GM11168 (cell line): ENCODE measurements around the gene NHLH2.

Experiments
- in situ Hi-C: fragments of 300-500 bp; cut with MboI; formaldehyde crosslinking; loops from one replicate; pipeline ENCODE4 v1.12.0; 2022; ENCODE audit warnings: low sequenced_read_pairs; ENCODE audit not compliant: unreplicated experiment

Gene NHLH2

DNA sequence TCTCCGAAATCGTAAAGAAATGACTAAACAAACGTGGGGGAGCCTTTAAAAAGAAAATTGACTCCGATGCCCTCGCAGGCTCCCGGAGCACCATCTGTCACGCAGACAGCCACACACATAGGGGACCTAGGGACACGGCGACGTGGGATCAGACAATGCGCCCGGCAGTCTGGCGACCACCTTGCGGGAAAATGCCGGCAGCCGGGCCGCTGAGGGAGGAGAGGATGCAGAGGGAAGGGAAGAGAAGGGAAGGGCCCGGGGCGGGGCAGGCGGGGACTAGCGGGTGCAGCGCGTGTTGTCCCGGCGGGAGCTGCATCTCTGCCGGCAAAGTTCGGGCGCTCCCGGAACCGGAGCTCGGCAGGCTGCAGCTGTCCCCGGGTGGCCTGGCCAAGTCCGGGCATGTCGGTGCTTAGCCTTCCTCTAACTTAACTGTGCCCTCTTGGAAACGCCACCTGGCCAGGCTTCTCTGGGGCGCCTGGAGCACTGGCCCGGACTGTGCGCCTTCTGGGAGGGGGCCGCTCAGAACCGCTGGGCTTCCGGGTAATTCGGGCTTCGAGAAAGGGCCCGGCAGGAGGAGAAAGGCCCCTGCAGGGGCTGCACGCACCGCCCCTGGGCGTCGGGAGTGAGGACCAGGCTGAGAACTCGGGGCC lies 1.8 kb downstream of the NHLH2 start:
- in situ Hi-C loops: no loop called here

DNA sequence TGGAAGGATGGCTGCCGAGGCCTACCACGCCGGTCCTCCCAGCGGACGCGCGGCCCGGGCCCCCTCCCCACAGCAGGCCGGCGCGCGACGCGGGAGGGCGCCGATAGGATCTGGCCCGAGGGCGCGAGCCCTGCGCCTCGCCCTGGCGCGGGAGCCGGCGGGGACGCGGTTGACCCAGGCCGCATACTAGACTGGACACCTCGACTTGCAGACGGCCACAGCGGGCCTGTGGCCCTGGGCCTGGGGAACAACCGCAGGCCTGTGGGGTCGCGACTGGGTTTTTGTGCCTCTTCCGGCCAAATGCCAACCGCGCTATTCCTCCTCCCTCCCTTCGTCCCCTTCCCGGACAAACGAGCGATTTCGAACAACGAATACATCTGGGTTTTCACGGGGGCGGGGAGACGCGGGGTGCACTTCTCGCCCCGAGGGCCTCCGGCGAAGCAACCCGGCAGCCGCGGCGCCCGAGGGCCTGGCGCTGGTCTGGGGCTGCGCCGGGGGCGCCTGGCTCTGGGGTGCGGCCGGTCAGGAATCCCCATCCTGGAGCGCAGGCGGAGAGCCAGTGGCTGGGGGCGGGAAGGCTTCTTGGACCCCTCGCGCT lies 2.4 kb downstream of the NHLH2 start:
- in situ Hi-C loops: no loop called here

DNA sequence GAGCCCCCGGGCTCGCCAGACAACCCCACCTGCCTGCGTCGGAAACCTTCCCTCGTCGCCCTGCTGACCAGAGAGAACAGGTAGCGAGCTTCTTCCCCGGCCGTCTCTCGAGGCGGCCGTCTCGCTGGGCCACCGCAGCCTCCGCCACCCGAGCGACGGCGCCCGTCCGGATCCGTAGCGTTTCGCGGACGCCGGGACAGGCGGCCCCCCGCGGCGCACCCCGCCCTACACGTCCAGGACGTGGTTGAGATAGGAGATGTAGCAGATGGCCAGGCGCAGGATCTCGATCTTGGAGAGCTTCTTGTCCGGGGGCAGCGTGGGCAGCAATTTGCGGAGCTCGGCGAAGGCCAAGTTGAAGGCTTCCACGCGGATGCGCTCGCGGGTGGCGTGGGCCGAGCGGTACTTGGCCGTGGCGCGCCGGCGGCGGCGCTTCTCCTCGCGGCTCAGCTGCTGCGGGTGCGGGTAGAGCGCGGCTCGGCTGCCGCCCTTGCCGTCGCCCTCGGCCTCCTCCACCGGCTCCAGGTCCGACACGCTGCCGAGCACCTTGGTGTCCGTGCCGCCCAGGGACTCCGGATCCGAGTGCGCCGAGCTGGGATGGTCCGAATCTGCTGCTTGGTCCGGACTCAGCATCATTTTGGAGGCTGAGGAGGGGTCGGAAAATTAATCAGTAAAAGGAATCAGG lies 3.0 kb downstream of the NHLH2 start:
- in situ Hi-C loops: no loop called here

DNA sequence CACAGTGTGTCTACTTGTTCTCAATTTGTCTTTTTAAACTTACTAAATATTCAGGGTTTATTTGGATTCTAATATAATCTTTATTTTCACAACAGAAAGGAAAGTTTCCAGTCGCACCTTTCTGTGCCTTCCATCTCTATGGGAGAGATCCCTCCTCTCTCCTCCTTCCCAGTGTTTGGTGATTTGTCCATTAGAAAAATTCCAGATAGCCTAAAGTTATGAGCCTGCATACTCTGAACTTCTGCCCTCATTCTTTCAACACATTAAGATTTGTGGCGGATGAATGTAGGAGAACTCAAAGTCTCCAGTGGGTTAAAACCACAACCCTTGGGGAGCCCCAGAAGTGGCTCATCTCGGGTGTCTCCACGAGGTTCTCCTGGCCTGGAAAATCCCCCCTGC lies 3.6 kb downstream of the NHLH2 start:
- in situ Hi-C loops: no loop called here

DNA sequence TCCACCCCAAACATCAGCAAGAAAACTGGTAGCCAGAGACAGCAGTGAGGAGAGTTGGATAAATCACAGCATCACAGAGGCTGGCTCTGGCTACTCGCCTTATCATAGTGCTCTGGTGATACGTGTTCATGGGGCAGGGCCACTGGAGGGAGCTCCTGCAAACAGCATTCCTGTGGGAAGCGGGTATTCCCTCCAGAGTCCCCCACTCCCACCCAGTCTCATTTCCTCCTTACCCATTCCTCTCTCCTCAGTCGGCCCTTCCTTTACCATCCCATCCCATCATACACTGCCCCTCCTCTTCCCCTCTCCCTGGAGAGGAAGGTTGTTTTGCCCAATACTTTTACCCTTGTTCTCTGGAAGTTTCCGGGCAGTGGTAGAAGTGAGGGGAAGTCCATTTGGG lies 7.1 kb downstream of the NHLH2 start:
- in situ Hi-C loops: no loop called here

DNA sequence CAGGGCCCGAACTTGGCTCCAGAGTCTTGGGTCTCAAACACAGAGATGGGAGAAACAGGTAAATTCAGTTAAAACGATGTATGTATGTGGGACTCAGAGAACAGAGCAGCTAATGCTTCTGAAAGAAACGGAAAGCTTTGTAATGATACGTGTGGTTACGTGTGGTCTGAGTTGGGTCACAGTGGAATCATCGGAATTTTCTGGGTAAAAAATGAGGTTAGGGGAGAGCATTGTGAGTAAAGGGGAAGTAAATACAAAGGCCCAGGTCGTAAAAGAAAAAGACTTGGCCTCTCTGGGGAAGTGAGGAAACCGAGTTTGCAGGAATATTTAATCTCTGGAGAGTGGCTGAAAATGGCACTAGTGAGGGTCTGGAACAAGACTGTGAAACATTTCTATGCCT lies 8.3 kb downstream of the NHLH2 start:
- in situ Hi-C loops: no loop called here

DNA sequence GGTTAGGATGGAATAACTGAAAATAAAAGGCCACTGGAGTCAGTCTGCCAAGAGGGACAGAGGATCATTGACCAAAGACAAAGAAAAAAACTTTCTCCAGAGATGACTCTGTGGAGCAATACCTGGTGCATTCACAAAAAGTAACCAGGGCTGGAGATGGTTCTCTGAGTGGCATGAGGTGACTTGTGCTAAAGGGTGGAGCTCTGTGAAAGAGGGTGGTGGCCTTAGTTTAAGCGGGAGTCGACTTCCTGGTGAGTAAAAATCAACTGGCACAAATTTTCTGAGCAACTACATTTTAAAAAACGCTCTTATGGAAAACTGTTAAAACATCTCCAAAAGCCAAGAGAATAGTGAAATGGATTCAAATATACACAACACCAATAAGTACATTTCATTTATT lies 10.0 kb downstream of the NHLH2 start:
- in situ Hi-C loops: no loop called here

DNA sequence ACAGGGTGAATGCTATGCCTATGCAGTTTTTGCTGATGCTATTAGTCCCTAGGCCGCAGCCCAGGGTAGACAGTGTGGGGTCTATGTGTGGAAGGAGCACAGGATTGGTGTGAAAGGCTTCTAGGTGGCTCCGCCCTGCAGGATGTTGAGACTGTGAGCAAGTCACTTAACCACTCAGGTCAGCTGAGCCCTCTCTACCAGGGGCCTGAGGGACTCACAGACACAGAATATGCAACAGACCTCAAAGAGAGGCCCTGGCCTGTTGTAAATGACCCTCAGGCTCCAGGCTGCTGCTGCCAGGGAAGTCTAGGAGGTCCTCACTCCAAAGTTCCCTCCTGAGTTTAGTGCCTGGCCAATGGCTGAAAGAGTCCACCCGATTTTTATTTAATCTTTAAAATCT lies 11.0 kb downstream of the NHLH2 start:
- in situ Hi-C loops: no loop called here

DNA sequence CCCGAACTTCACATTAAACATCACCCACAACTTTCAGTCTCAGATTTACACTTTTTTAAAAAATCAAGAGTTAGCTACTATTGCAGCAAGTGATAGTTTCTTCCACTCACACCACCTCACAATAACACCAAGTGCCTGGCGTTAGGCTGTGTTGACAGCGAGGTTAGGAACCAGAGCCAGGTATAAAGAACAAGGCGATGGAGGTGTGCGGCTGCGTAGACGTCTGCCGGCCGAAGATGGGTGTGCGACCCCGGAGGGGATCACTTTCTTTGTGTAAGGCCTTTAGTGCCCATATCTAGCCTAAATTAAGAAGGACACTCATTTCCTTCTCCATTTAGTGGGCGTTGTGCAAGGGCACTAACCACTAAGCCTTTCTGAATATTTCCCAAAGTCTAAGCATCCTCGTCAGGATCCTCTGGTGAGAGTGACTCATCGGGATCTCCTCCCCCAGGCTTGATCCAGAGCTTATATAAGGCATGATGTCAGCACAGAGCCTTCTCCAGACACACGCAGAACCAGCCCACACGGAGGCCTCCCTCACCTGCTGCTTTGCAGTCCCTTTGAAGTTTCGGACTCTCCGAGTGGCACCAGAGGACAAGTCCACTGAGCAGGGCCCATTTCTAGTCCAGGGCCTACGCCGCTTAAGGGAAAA lies 11.8 kb downstream of the NHLH2 start:
- in situ Hi-C loops: no loop called here

DNA sequence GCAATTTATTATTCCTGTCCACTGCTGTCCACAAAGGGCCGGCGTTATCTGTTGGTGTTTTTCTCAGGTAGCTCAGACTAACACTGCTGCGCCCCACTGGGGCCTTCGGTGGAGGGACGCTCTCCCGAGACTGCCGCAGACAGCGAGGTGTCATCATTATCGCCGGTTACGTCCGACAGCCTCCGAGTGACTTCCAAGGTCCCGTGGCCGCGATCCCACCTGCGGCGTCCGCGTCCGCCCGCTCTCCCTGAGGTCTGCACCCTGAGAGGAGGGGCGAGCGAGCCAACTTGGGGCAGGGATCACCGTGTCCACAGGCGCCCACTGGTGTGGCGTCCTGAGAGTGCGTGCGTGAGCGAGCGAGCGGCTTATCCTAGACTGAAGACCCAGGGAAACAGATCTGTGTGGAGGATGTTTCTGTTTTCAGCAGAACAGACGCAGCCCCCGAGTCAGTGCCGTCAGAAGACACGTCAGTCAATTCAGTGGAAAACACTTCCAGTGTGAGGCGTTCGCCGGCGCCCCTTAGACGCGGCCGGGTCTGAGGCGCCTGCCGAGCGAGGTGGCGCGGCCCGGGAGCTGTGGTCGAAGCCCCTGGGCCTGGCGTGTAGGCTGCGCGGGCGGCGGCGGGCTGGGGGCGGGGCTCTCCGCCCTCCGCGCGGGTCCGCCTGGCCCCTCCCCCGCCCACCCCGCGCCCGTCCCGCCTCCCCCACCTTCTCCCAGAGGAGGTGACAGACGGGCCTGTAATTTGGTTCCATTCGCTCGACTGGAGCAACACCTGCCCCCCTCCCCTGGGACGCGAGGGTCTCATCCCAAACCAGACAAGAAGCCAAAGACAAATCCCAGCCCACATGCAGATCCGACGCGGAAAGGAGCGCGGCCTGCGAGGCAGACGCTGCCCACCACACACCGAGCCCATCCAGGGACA lies 12.6 kb downstream of the NHLH2 start:
- in situ Hi-C loops: no loop called here

DNA sequence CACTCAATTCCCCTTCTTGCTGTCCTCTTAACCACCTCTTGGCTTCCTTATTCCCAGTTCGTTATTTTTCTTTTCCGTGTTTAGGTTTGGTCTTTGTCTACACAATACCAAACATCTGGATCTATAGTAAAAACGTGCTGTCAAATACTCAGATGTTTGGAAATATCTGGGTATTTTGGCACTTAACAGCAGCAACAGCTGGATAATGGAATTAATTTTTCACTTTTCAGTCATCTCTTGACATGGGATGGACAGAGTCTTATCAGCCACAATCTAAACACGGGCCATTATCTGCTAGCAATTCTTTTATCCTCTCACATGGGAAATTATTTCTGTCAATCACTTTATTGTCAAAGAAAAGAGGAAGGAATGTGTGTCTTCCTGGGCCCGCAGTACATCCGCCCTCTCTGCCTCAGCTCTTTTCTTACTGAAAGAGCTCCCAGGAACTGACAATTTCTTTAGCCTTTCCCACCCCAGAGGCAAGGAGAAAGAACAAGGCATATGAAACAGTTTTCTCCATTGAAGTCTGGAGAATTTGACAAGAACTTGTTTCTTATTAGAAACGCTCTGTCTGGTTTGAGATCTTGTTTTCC lies 13.4 kb downstream of the NHLH2 start:
- in situ Hi-C loops: no loop called here

DNA sequence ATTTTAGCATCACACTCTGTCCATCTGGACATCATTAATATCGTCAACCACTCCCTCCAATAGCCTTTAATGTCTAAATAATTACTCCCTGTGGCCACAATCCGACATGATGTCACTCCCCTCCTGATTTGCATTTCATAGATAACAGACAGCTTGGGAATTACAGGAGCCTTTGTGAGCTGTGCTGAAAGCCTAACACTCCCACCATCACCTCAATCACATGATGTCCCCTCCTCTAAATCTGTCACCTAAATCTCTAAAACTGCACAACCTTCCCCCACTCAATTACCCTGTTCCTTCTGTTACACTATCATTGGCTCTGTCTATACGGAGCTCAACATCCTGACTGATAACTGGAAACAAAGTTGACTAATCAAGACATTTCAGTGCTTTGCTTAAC lies 14.3 kb downstream of the NHLH2 start:
- in situ Hi-C loops: no loop called here

DNA sequence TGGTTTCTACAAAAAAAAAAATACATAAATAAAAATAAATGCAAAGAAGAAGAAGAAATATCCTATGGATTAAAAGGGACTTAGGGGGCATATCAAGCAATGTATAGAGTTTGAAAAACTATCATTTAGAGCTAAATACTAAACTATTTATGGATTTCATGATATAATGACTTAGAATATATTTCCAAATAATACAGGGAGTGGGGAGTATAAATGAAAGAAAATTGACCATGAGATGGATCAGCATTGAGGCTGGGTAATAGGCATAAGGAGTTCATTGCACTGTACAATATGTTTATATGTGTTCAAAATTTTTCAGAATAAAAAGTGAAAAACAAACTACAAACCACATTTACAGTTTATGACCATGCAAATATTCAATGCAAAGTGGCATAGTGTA lies 18.8 kb downstream of the NHLH2 start:
- in situ Hi-C loops: no loop called here

DNA sequence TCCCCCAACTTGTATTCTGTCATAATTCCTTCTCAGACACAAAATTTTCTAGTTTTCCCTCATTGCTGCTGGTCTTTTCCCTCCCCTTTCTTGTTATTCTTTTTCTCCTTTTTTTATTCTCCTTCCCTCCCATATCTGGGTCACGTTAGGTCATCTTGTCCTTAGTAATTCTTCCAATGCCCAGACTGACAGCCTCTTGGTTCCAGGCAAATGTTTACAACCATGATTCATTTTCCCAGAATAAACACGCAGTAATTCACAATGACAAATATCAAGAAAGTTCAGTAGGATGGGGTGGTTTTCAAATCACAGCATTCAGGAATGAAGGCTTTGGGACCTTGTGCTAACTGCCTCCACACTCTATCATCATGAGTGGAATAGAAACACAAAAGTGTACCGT lies 25.2 kb downstream of the NHLH2 start:
- in situ Hi-C loops: no loop called here

DNA sequence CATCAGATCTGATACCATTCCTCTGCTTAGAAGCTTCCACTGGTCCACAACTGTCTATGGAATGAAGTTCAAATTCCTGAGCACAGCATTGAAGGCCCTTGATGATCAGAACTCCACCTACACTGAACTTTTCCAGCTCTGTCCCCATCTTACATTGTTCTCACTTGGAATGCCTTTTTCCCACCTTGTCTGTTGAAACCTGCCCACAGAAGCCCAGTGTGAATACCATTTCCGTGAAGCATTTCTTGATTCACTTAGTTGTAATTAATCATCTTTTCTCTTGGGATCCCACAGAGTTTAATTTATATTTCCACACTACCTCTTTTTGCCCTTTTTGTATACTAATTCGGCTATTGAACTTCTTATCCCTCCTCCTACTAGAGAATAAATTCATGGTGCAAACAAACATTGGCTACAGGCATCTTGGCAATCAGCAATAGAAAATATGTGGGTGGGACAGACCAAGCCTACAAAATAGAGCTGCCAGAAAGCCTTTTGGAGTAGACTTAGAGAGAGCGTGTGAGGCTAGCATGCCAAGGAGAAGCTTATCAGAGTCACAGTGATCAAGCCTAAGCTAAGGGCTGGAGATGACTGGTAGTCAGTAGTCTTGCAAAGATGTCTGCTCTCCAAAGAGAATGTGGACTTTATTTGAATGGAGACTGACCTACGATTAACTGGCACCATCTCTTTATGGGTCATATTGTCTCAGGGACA lies 26.1 kb downstream of the NHLH2 start:
- in situ Hi-C loops: no loop called here

DNA sequence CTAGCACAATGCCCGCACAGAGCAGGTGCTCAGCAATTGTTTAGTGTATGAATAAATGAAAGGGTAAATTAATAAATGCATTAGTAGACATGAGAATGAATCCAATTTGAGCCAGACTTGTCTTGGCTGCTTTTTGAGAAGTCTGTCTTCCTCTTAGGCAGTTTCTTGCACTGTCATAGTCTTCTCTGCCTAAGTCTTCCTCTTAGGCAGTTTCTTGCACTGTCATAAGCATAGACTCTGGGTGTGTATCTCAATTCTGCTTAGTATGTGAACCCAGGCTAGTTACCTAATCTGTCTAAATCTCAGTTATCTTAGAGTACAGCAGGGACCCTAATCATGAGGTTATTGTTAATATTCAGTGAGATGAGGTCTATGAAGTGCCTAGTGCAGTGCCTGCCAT lies 27.2 kb downstream of the NHLH2 start:
- in situ Hi-C loops: no loop called here

DNA sequence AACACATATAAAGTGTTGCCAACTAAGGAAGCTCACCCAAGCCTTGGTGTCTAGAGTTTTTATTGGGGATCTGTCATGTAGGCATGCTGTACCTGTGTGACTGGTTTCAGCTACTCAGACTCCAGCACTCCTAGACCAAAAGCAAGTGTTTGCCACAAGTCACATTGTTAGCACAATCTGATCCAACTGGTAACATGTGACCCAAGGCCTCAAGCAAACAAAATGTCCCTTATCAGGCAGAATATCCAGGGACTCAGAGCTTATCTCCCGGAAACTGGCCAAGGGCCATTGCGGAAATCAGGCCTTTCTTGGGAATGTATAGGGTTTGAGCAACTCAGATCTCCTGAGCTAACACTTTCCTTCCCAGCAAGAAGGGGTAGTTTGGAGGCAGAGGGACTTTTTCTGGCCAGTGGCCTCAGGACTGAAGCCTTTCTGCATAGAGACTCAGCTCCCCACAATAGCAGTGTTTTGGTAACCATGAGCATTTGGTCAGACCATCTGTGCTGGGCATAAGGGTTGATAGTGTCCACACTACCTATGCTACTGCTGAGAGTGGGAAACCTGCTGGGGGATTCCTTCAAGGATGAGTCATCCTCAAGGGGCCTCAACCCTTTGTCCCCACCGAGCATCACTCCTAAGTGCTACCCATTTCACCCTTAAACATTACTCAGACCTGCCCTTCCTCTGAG lies 29.6 kb downstream of the NHLH2 start:
- in situ Hi-C loops: no loop called here

DNA sequence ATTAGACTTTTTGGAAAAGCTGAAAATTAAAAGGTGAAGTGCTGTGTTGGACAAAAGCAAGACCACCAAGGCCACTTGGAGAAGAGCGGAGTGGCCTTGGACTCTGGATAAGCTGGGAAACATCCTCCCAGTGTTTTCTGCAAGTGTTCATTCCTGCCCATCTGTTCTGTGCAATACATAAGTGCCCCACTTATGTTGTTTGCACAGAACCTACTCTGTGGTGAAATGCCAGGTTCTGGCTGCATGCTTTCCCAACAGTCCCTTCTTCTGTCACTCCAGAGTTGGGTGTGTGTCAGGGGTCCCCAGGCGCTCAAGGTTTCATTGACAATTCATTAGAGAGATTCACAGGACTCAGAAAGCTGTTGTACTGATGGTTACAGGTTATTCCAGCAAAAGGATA lies 30.3 kb downstream of the NHLH2 start:
- in situ Hi-C loops: no loop called here

DNA sequence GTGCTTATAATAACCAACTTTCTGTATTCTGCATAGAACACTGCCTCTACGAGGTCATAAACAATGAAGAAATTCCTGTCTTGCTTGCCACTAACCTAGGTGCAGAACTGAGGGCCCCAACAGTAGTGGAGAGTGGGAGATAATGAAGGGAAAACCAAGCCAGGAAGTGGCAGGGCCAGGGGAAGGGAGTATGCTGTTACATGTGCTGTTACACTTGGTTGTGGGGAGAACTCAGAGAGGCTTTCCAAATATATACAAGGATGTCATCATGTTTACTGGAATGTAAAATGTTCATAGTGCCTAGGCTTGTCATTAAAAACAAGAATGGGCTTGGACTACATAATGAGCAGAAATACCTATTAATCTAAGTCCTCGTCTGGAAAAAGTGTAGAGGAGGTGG lies 31.1 kb downstream of the NHLH2 start:
- in situ Hi-C loops: loop anchor here (10.0 kb wide), 1 partner anchor 175 kb away; no protein-coding TSS in a partner anchor
